ENCODE measurements around the gene SCGB1C2.

The SCGB1C2 gene

GRCh38 chr17:159609-160008, 22.2 kb downstream of the SCGB1C2 start:
- TF ChIP-seq EZH2phosphoT487 (IDR thresholded peaks at IDR 0.05; ENCODE audit: borderline replicate concordance) (no peak), CTCF (conservative IDR thresholded peaks at IDR 0.05; ENCODE audit: low read length) (no peak)
- Histone ChIP-seq H3K9ac (ENCODE audit: low read depth, low read length, poor library complexity, severe bottlenecking) (no peak overlapping the region), H3K4me1 (ENCODE audit: insufficient read depth, low read length, poor library complexity, severe bottlenecking) (no peaks in the 10 kb centered on the region), H3K9me3 (ENCODE audit: insufficient read depth, low read depth, low read length) (peaks cover 4% of the 10 kb centered on the region; the same call in 1 of the 2 replicates), H3K4me3 (ENCODE audit: low read length, poor library complexity, severe bottlenecking) (no peak overlapping the region), H4K20me1 (ENCODE audit: insufficient read depth, low read length, poor library complexity, severe bottlenecking) (no peaks in the 10 kb centered on the region), H3K36me3 (ENCODE audit: insufficient read depth, low read length) (no peaks in the 10 kb centered on the region), H3K4me2 (ENCODE audit: low read depth, low read length, poor library complexity, severe bottlenecking) (no peak overlapping the region), H3K27me3 (ENCODE audit: insufficient read depth, low read length, poor library complexity, severe bottlenecking) (no peaks in the 10 kb centered on the region), H3K79me2 (ENCODE audit: insufficient read depth, low read length) (no peaks in the 10 kb centered on the region), H3F3A (ENCODE audit: low read depth) (no peaks in the 10 kb centered on the region), H3K9me2 (replicated peaks; ENCODE audit: low read depth, low read length) (no peaks in the 10 kb centered on the region), H2AFZ (ENCODE audit: low read length) (no peak overlapping the region)

- Histone ChIP-seq H3K9me3 (ENCODE audit: insufficient read depth, low read depth, low read length) (peaks cover 4% of the 10 kb centered on the region; the same call in 1 of the 2 replicates), H3K9ac (ENCODE audit: low read depth, low read length, poor library complexity, severe bottlenecking) (no peak overlapping the region), H3F3A (ENCODE audit: low read depth) (no peaks in the 10 kb centered on the region), H3K27me3 (ENCODE audit: insufficient read depth, low read length, poor library complexity, severe bottlenecking) (no peaks in the 10 kb centered on the region), H3K4me2 (ENCODE audit: low read depth, low read length, poor library complexity, severe bottlenecking) (no peak overlapping the region), H3K79me2 (ENCODE audit: insufficient read depth, low read length) (no peaks in the 10 kb centered on the region), H3K9me2 (replicated peaks; ENCODE audit: low read depth, low read length) (no peaks in the 10 kb centered on the region), H3K36me3 (ENCODE audit: insufficient read depth, low read length) (no peaks in the 10 kb centered on the region), H3K4me1 (ENCODE audit: insufficient read depth, low read length, poor library complexity, severe bottlenecking) (no peaks in the 10 kb centered on the region), H3K4me3 (ENCODE audit: low read length, poor library complexity, severe bottlenecking) (no peak overlapping the region), H2AFZ (ENCODE audit: low read length) (no peak overlapping the region), H4K20me1 (ENCODE audit: insufficient read depth, low read length, poor library complexity, severe bottlenecking) (no peaks in the 10 kb centered on the region)
- TF ChIP-seq CTCF (conservative IDR thresholded peaks at IDR 0.05; ENCODE audit: low read length) (no peak), EZH2phosphoT487 (IDR thresholded peaks at IDR 0.05; ENCODE audit: borderline replicate concordance) (no peak)
These were observed 23.0 kb downstream of the SCGB1C2 start for GRCh38 chr17:160336-160735.

- Histone ChIP-seq H3F3A (ENCODE audit: low read depth) (no peaks in the 10 kb centered on the region), H3K9ac (ENCODE audit: low read depth, low read length, poor library complexity, severe bottlenecking) (no peak overlapping the region), H3K4me3 (ENCODE audit: low read length, poor library complexity, severe bottlenecking) (no peak overlapping the region), H3K9me2 (replicated peaks; ENCODE audit: low read depth, low read length) (no peaks in the 10 kb centered on the region), H3K27me3 (ENCODE audit: insufficient read depth, low read length, poor library complexity, severe bottlenecking) (no peaks in the 10 kb centered on the region), H4K20me1 (ENCODE audit: insufficient read depth, low read length, poor library complexity, severe bottlenecking) (no peaks in the 10 kb centered on the region), H3K4me1 (ENCODE audit: insufficient read depth, low read length, poor library complexity, severe bottlenecking) (no peaks in the 10 kb centered on the region), H3K36me3 (ENCODE audit: insufficient read depth, low read length) (no peaks in the 10 kb centered on the region), H3K79me2 (ENCODE audit: insufficient read depth, low read length) (no peaks in the 10 kb centered on the region), H3K4me2 (ENCODE audit: low read depth, low read length, poor library complexity, severe bottlenecking) (no peak overlapping the region), H3K9me3 (ENCODE audit: insufficient read depth, low read depth, low read length) (peaks cover 4% of the 10 kb centered on the region; the same call in 1 of the 2 replicates), H2AFZ (ENCODE audit: low read length) (no peak overlapping the region)
- no peak for TF ChIP-seq EZH2phosphoT487 (IDR thresholded peaks at IDR 0.05; ENCODE audit: borderline replicate concordance)
These were observed 24.1 kb downstream of the SCGB1C2 start for GRCh38 chr17:161481-161880.

- no peaks in the 10 kb centered on the region for H3K27me3 ChIP-seq (ENCODE audit: insufficient read depth, low read length, poor library complexity, severe bottlenecking)
- H3K9me2 ChIP-seq (replicated peaks; ENCODE audit: low read depth, low read length), result no peaks in the 10 kb centered on the region
- no peaks in the 10 kb centered on the region for H3K79me2 ChIP-seq (ENCODE audit: insufficient read depth, low read length)
- H3K4me2 ChIP-seq (ENCODE audit: low read depth, low read length, poor library complexity, severe bottlenecking), result no peak overlapping the region
- no peaks in the 10 kb centered on the region for H3F3A ChIP-seq (ENCODE audit: low read depth)
- peaks cover 4% of the 10 kb centered on the region; the same call in 1 of the 2 replicates for H3K9me3 ChIP-seq (ENCODE audit: insufficient read depth, low read depth, low read length)
- TF ChIP-seq EZH2phosphoT487 (IDR thresholded peaks at IDR 0.05; ENCODE audit: borderline replicate concordance) (no peak), CTCF (conservative IDR thresholded peaks at IDR 0.05; ENCODE audit: low read length) (no peak)
- no peak overlapping the region for H3K9ac ChIP-seq (ENCODE audit: low read depth, low read length, poor library complexity, severe bottlenecking)
- H2AFZ ChIP-seq (ENCODE audit: low read length), result no peak overlapping the region
- no peaks in the 10 kb centered on the region for H3K4me1 ChIP-seq (ENCODE audit: insufficient read depth, low read length, poor library complexity, severe bottlenecking)
- no peaks in the 10 kb centered on the region for H4K20me1 ChIP-seq (ENCODE audit: insufficient read depth, low read length, poor library complexity, severe bottlenecking)
- no peaks in the 10 kb centered on the region for H3K36me3 ChIP-seq (ENCODE audit: insufficient read depth, low read length)
- no peak overlapping the region for H3K4me3 ChIP-seq (ENCODE audit: low read length, poor library complexity, severe bottlenecking)
These were observed 25.3 kb downstream of the SCGB1C2 start for GRCh38 chr17:162689-163088.

Data from Loucy (cell line).